Parathyroid adenoma (tissue), 2 donors: ENCODE results near the gene TMEM69.
"Not testable (repeated sequence)": the region's sequence is repeated elsewhere in the genome, so short reads cannot be mapped to it uniquely, and the experiment has no call there.

ENCODE experiments used
- H2AFZ ChIP-seq: fragments of 300-600 bp; sonication (generic); one replicate; pipeline ENCODE4 v1.7.0; 2017; ENCODE audit warnings: antibody characterized with exemption, mild to moderate bottlenecking
- H3K27ac ChIP-seq: fragments of 300-600 bp; sonication (generic); one replicate; pipeline ENCODE4 v1.7.0; 2017
- H3K27me3 ChIP-seq: fragments of 300-600 bp; sonication (generic); one replicate; pipeline ENCODE4 v1.7.0; 2017; ENCODE audit warnings: low read length; ENCODE audit not compliant: control insufficient read depth, insufficient read depth
- H3K36me3 ChIP-seq: fragments of 300-600 bp; sonication (generic); one replicate; pipeline ENCODE4 v1.7.0; 2017; ENCODE audit warnings: low read length; ENCODE audit not compliant: control insufficient read depth, insufficient read depth
- H3K4me1 ChIP-seq: fragments of 300-600 bp; sonication (generic); one replicate; pipeline ENCODE4 v1.7.0; 2017; ENCODE audit warnings: control low read depth
- H3K4me2 ChIP-seq: fragments of 300-600 bp; sonication (generic); one replicate; pipeline ENCODE4 v1.7.0; 2017; ENCODE audit warnings: low read length
- H3K4me3 ChIP-seq: fragments of 300-600 bp; sonication (generic); one replicate; pipeline ENCODE4 v1.7.0; 2017; ENCODE audit warnings: low read depth, low read length
- H3K79me2 ChIP-seq: fragments of 300-600 bp; sonication (generic); one replicate; pipeline ENCODE4 v1.7.0; 2017; ENCODE audit warnings: control low read depth
- H3K9ac ChIP-seq: fragments of 300-600 bp; sonication (generic); one replicate; pipeline ENCODE4 v1.7.0; 2017; ENCODE audit warnings: mild to moderate bottlenecking
- H3K9me3 ChIP-seq: fragments of 300-600 bp; sonication (generic); one replicate; pipeline ENCODE4 v1.7.0; 2017; ENCODE audit warnings: low read length; ENCODE audit not compliant: control insufficient read depth
- TF ChIP-seq, protein P1 (sequence below): fragments of 300-600 bp; sonication (generic); IDR thresholded peaks from one replicate; pipeline ENCODE4 v1.7.0; 2017; ENCODE audit warnings: antibody characterized with exemption, mild to moderate bottlenecking
- donor health status: primary hyperparathyroidism.

Gene TMEM69

DNA sequence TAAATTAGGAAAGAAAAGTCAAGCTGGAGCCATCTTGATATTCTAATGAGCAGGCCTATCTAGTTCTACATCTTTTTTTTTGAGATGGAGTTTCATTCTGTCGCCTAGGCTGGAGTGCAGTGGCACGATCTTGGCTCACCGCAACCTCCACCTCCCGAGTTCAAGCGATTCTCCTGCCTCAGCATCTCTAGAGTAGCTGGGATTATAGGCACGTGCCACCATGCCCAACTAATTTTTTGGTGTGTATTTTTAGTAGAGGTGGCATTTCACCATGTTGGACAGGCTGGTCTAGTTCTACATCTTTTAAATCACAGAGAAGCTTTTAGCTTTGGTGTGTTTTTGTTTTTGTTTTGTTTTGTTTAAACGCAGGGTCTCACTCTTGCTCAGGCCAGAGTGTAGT is 6.8 kb downstream of the TMEM69 start:
- Histone ChIP-seq H2AFZ (no peak overlapping the region), H3K4me2 (no peak overlapping the region), H3K27me3 (no peaks in the 10 kb centered on the region), H3K27ac (no peak overlapping the region), H3K79me2 (no peaks in the 10 kb centered on the region), H3K9me3 (no peaks in the 10 kb centered on the region), H3K4me1 (no peaks in the 10 kb centered on the region), H3K36me3 (no peaks in the 10 kb centered on the region), H3K4me3 (no peak overlapping the region), H3K9ac (no peak overlapping the region)
- TF ChIP-seq, protein P1, sequence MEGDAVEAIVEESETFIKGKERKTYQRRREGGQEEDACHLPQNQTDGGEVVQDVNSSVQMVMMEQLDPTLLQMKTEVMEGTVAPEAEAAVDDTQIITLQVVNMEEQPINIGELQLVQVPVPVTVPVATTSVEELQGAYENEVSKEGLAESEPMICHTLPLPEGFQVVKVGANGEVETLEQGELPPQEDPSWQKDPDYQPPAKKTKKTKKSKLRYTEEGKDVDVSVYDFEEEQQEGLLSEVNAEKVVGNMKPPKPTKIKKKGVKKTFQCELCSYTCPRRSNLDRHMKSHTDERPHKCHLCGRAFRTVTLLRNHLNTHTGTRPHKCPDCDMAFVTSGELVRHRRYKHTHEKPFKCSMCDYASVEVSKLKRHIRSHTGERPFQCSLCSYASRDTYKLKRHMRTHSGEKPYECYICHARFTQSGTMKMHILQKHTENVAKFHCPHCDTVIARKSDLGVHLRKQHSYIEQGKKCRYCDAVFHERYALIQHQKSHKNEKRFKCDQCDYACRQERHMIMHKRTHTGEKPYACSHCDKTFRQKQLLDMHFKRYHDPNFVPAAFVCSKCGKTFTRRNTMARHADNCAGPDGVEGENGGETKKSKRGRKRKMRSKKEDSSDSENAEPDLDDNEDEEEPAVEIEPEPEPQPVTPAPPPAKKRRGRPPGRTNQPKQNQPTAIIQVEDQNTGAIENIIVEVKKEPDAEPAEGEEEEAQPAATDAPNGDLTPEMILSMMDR = no peak

DNA sequence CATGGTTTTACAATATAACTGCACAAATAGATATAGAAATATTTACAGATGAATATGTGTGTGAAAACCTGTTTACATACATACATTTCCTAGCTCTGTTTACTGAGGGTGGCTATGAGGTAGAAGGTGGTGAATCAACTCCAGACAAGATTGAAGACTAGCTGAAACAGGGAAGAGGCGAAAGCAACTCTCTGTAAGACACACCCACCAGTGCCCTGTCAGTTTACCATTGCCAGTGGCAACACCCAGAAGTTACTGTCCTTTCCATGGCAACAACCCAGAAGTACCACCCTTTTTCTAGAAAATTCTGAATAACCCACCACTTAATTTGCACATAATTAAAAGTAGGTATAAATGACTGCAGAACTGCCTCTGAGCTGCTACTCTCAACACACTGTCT is 16.7 kb downstream of the TMEM69 start:
- Histone ChIP-seq H3K9me3 (no peaks in the 10 kb centered on the region), H3K36me3 (no peaks in the 10 kb centered on the region), H3K27ac (no peak overlapping the region), H3K4me3 (no peak overlapping the region), H3K79me2 (no peaks in the 10 kb centered on the region), H3K4me2 (no peak overlapping the region), H3K27me3 (no peaks in the 10 kb centered on the region), H2AFZ (no peak overlapping the region), H3K9ac (no peak overlapping the region), H3K4me1 (no peaks in the 10 kb centered on the region)
- TF ChIP-seq, protein P1 = no peak

DNA sequence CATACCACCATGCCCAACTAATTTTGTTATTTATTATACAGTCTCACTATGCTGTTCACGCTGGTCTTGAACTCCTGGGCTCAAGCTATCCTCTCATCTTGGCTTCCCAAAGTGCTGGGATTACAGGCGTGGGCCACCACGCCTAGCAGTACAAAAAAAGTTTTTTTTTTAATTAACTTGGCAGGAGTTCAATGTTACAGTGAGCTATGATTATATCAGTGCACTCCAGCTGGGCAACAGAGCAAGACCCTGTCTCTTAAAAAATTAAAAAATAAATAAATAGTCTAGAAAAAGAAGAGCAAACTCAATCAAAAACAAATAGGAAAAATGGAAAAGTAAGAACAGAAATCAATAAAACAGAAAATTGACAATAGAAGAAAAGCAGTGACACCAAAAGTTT is 25.7 kb downstream of the TMEM69 start:
- TF ChIP-seq, protein P1 = no peak
- Histone ChIP-seq H3K79me2 (no peaks in the 10 kb centered on the region), H3K4me2 (no peak overlapping the region), H3K36me3 (no peaks in the 10 kb centered on the region), H3K27me3 (no peaks in the 10 kb centered on the region), H3K27ac (no peak overlapping the region), H2AFZ (no peak overlapping the region), H3K4me3 (no peak overlapping the region), H3K9ac (no peak overlapping the region), H3K9me3 (no peaks in the 10 kb centered on the region), H3K4me1 (no peaks in the 10 kb centered on the region)

DNA sequence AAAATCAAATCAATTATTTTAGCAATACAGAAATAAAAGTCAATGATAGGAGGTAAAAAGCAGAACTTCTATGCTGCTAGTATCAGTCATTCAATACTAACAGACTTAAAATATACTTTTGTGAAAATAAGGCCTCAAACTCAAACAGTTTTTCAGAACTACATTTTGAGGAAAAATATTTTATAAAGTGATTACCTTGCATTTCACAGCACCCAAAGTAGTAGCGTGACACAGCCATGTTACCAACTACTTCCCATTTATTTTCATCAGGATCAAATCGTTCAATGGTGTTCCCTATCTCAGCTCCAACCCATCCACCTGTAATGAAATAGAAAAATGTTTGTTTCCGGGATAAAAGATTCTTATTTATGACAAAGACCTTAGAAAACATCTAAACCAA is 28.7 kb downstream of the TMEM69 start:
- H3K4me3 ChIP-seq = no peak overlapping the region

DNA sequence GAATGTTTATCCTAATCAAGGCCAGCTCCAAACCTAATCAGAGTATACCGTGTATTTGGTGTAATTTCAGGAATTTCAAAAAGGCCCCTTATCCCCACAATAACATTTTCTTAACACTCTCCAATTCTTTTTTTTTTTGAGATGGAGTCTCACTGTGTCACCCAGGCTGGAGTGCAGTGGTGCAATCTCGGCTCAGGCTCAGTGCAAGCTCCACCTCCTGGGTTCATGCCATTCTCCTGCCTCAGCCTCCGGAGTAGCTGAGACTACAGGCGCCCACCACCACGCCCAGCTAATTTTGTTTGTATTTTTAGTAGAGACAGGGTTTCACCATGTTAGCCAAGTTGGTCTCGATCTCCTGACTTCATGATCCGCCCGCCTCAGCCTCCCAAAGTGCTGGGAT is 29.4 kb downstream of the TMEM69 start:
- H3K4me2 ChIP-seq, H3K9ac ChIP-seq, H3K4me3 ChIP-seq, H3K79me2 ChIP-seq, H3K36me3 ChIP-seq, H3K27ac ChIP-seq, H3K27me3 ChIP-seq, H3K9me3 ChIP-seq, H3K4me1 ChIP-seq, H2AFZ ChIP-seq: not testable (repeated sequence)

More for the DNA sequence above, 28.7 kb downstream of the TMEM69 start:
- no peaks in the 10 kb centered on the region for H3K79me2 ChIP-seq
- no peak overlapping the region for H3K27ac ChIP-seq
- H3K9ac ChIP-seq = no peak overlapping the region
- H3K9me3 ChIP-seq = no peaks in the 10 kb centered on the region
- TF ChIP-seq, protein P1 = no peak
- H3K4me2 ChIP-seq = no peak overlapping the region
- H2AFZ ChIP-seq = no peak overlapping the region
- no peaks in the 10 kb centered on the region for H3K4me1 ChIP-seq
- H3K36me3 ChIP-seq = no peaks in the 10 kb centered on the region
- no peaks in the 10 kb centered on the region for H3K27me3 ChIP-seq
